KMS-11 (cell line): ENCODE results near the gene ZSWIM6.

Experiments used
- H2AFZ ChIP-seq: fragments of 200-600 bp; sonication (generic); 2 replicates; pipeline ENCODE4 v1.6.1; 2016; ENCODE audit warnings: antibody characterized with exemption, mixed run types, low read depth
- H3K27ac ChIP-seq: fragments of 200-600 bp; sonication (generic); 2 replicates; pipeline ENCODE4 v1.6.1; 2016; ENCODE audit warnings: mild to moderate bottlenecking, mixed run types
- H3K27me3 ChIP-seq: fragments of 200-600 bp; sonication (generic); 2 replicates; pipeline ENCODE4 v1.6.1; 2017; ENCODE audit warnings: mild to moderate bottlenecking, low read depth, mixed run types, moderate library complexity; ENCODE audit not compliant: insufficient read depth
- H3K36me3 ChIP-seq: fragments of 200-600 bp; sonication (generic); 2 replicates; pipeline ENCODE4 v1.6.1; 2017; ENCODE audit warnings: mild to moderate bottlenecking, mixed run types; ENCODE audit not compliant: insufficient read depth
- H3K4me1 ChIP-seq: fragments of 200-600 bp; sonication (generic); 2 replicates; pipeline ENCODE4 v1.6.1; 2016; ENCODE audit warnings: mild to moderate bottlenecking, low read depth, mixed run types; ENCODE audit not compliant: poor library complexity, severe bottlenecking
- H3K4me2 ChIP-seq: fragments of 200-600 bp; sonication (generic); 2 replicates; pipeline ENCODE4 v1.7.0; 2016; ENCODE audit warnings: mild to moderate bottlenecking, mixed run types
- H3K4me3 ChIP-seq: fragments of 200-600 bp; sonication (generic); IDR thresholded peaks from 2 replicates; pipeline ENCODE4 v1.6.1; 2017; ENCODE audit warnings: low read depth, low read length, mixed read lengths; ENCODE audit not compliant: insufficient read depth
- H3K79me2 ChIP-seq: fragments of 200-600 bp; sonication (generic); 2 replicates; pipeline ENCODE4 v1.6.1; 2016; ENCODE audit warnings: low read depth, mixed run types; ENCODE audit not compliant: insufficient read depth
- H3K9ac ChIP-seq: fragments of 200-600 bp; sonication (generic); 2 replicates; pipeline ENCODE4 v1.6.1; 2016; ENCODE audit warnings: mild to moderate bottlenecking, mixed run types
- H4K20me1 ChIP-seq: fragments of 200-600 bp; sonication (generic); 2 replicates; pipeline ENCODE4 v1.6.1; 2016; ENCODE audit warnings: mild to moderate bottlenecking, mixed run types; ENCODE audit not compliant: insufficient read depth
- TF ChIP-seq, protein P1 (sequence below): fragments of 200-600 bp; sonication (generic); conservative IDR thresholded peaks from 2 replicates; pipeline ENCODE4 v1.6.1; 2017; ENCODE audit warnings: low read depth, mild to moderate bottlenecking, antibody characterized with exemption, low read length, moderate library complexity, mixed read lengths

The ZSWIM6 gene

DNA sequence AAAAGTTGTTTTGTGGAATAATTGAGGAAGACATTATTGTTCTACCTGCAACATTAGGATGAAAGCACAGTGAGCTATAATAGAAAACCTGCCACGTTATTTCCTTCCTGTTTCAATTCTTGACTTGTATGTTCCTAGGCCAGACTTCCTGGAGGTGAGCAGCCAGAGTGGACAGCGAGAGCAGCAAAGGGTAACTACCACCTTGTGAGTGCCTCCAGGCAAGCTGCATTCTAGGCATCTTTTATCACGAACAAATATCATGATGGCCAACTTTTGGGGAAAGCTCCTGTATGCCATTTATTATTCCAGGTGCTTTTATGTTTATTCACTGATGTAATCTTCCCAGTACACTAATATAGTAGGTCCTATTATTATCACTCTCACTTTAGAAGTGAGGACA, 34.0 kb upstream of the ZSWIM6 start:
- no peak overlapping the region for H3K27ac ChIP-seq
- no peak overlapping the region for H3K4me3 ChIP-seq

DNA sequence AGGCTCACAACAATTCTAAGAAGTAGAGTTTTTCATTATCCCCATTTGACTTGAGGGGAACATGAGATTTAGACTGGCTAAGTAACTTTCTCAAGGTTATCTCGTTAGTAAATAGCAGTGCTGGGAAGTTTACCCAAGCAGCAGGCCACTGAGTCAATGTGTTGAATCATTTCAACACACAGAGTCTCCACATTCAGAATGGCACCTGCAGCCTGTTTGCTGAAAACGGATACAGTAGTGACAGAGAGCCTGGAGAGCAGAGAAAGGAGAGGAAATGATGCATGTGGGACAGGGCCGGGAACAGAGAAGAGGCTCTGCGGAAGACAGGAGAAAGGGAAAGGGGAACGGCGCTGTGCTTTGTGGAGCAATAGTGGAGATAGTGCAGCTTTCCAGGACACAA, 33.5 kb upstream of the ZSWIM6 start:
- no peak overlapping the region for H3K4me2 ChIP-seq
- H3K9ac ChIP-seq = no peak overlapping the region
- H3K27me3 ChIP-seq = no peaks in the 10 kb centered on the region
- H3K27ac ChIP-seq = no peak overlapping the region
- peaks cover 7% of the 10 kb centered on the region for H3K4me1 ChIP-seq
- no peaks in the 10 kb centered on the region for H4K20me1 ChIP-seq
- TF ChIP-seq, protein P1, sequence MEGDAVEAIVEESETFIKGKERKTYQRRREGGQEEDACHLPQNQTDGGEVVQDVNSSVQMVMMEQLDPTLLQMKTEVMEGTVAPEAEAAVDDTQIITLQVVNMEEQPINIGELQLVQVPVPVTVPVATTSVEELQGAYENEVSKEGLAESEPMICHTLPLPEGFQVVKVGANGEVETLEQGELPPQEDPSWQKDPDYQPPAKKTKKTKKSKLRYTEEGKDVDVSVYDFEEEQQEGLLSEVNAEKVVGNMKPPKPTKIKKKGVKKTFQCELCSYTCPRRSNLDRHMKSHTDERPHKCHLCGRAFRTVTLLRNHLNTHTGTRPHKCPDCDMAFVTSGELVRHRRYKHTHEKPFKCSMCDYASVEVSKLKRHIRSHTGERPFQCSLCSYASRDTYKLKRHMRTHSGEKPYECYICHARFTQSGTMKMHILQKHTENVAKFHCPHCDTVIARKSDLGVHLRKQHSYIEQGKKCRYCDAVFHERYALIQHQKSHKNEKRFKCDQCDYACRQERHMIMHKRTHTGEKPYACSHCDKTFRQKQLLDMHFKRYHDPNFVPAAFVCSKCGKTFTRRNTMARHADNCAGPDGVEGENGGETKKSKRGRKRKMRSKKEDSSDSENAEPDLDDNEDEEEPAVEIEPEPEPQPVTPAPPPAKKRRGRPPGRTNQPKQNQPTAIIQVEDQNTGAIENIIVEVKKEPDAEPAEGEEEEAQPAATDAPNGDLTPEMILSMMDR = no peak
- H2AFZ ChIP-seq = no peak overlapping the region
- H3K36me3 ChIP-seq = no peaks in the 10 kb centered on the region
- H3K79me2 ChIP-seq = no peaks in the 10 kb centered on the region
- no peak overlapping the region for H3K4me3 ChIP-seq

More for the DNA sequence above, 34.0 kb upstream of the ZSWIM6 start:
- Histone ChIP-seq H3K9ac (no peak overlapping the region), H4K20me1 (no peaks in the 10 kb centered on the region), H3K4me2 (no peak overlapping the region), H3K79me2 (no peaks in the 10 kb centered on the region), H2AFZ (no peak overlapping the region), H3K27me3 (no peaks in the 10 kb centered on the region), H3K36me3 (no peaks in the 10 kb centered on the region), H3K4me1 (peaks cover 2% of the 10 kb centered on the region)
- TF ChIP-seq, protein P1 = no peak

DNA sequence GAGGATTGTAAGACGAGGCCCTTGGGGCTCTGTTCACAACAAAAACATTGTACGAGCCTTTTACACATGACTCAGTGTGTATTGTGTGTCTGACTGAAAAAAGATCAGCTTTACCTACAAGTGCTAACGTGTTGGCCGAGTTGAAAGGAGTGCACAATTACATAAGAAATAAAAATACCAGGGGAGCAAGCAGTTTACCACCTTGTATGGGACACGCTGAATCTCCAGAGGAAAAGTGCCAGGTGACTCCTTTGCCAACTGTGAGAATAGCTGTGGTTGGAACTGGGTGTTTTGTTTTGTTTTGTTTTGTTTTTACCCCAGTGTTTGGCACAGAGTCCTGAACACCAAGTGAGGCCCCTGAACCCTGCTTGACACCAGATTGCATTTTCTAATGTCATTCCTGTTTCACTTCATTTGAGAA, 32.8 kb upstream of the ZSWIM6 start:
- Histone ChIP-seq H3K4me1 (peaks cover 9% of the 10 kb centered on the region), H3K36me3 (no peaks in the 10 kb centered on the region), H3K4me3 (no peak overlapping the region), H4K20me1 (no peaks in the 10 kb centered on the region), H3K27me3 (no peaks in the 10 kb centered on the region), H3K4me2 (no peak overlapping the region), H3K79me2 (no peaks in the 10 kb centered on the region), H3K27ac (no peak overlapping the region), H2AFZ (no peak overlapping the region), H3K9ac (no peak overlapping the region)
- TF ChIP-seq, protein P1 = no peak

DNA sequence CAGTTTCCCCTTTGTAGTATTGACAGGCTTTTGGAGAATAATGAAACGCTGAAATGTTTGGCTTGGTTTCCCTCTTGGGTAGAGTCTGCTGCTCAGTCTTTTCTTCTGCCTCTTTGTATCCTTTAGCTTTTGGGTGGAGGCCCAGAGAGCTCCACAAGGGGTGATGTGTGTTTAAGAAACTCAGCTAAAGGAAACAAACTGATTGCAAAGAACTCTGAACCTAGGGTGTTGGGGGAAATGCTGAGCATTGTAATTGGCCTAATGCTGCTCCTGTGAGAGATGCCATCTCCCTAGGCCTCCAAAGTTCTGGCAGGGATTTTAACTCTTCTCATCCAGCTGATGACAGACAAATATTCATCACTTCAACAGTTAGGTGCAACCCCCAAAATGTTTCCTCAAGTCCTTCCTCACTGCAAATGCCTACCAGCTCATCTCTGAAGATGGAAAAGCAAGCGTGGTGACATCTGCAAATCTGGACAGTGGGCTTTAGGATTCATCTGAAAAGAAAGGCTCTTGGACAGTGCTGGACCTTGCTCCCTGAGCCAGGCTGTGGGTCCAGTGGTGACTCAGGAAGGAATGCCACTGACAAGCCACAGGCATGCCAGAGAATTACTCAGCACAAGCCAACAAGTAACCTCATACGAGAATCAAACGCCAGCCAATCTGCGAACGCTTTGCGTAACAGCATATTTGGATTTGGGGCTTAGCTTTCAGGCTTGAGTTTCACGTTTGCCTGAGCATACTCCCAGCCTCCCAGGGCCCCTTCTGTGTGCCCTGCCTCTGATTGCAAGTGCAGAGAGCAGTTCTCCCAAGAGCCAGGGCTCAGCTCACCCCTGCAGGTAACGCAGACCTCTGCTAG, 30.5 kb upstream of the ZSWIM6 start:
- Histone ChIP-seq H3K4me2 (no peak overlapping the region), H3K9ac (no peak overlapping the region), H3K4me3 (no peak overlapping the region), H3K79me2 (no peaks in the 10 kb centered on the region), H3K27ac (no peak overlapping the region), H3K36me3 (no peaks in the 10 kb centered on the region), H3K4me1 (peaks cover 18% of the 10 kb centered on the region), H3K27me3 (no peaks in the 10 kb centered on the region), H2AFZ (no peak overlapping the region), H4K20me1 (no peaks in the 10 kb centered on the region)
- TF ChIP-seq, protein P1 = no peak
